ENCODE data around the gene ZG16.

GRCh38 chr16:29820730-29821642 is 42.9 kb downstream of the ZG16 start:
- no peak for TF ChIP-seq YY1 (IDR thresholded peaks at IDR 0.05; ENCODE audit: insufficient read depth, insufficient read length)
- no peak for TF ChIP-seq ZNF274 (IDR thresholded peaks at IDR 0.05; ENCODE audit: low read depth, low read length)
- no peak for TF ChIP-seq SUZ12 (IDR thresholded peaks at IDR 0.05; ENCODE audit: extremely low read depth, insufficient read depth, insufficient read length)

Data from NT2/D1 (cell line).